Measurements from ENCODE around the gene SLC6A9. TPM values are rescaled to one million over a fixed set of nuclear protein-coding genes. Genes with fewer than 3 reads are reported as not detected.

Gene SLC6A9
- total and polyA plus RNA-seq, 4 donors: 0.57 to 47.7 (median 3.6) TPM

GRCh38 chr1:43983253-43983899 is 47.9 kb downstream of the SLC6A9 start:
- 93% methylated on average over 12 of the region's 12 CpGs for WGBS
- no peak overlapping the region for H3K4me3 ChIP-seq (ENCODE audit: low read depth in 1 of 3, low read length in 3 of 3)
- TF ChIP-seq NR2F2 (IDR thresholded peaks at IDR 0.05) (no peak), ATF3 (IDR thresholded peaks at IDR 0.05) (no peak)
- H3K27ac ChIP-seq (ENCODE audit: low read depth in 1 of 2, low read length in 2 of 2): no peak overlapping the region
- H3K36me3 ChIP-seq (ENCODE audit: control insufficient read depth in 4 of 4, insufficient read depth in 3 of 4, low read depth in 1 of 4, low read length in 3 of 4): peaks cover 0 to 4% (median 0%) of the 10 kb centered on the region in 4 donors
- no peak for DNase-seq (ENCODE audit: low spot score)
- H3K27me3 ChIP-seq (ENCODE audit: control insufficient read depth in 4 of 4, insufficient read depth in 4 of 4, low read length in 3 of 4): no peaks in the 10 kb centered on the region
- peaks cover 3 to 16% (median 8%) of the 10 kb centered on the region in 4 donors for H3K4me1 ChIP-seq (ENCODE audit: control insufficient read depth in 4 of 4, insufficient read depth in 4 of 4, low read length in 3 of 4)
- no peak overlapping the region for H3K9ac ChIP-seq (ENCODE audit: low read depth in 1 of 2, low read length in 2 of 2)
- no peaks in the 10 kb centered on the region for H3K9me3 ChIP-seq (ENCODE audit: control insufficient read depth in 4 of 4, low read length in 3 of 4)

GRCh38 chr1:43982808-43983207 is 48.5 kb downstream of the SLC6A9 start:
- Histone ChIP-seq H3K36me3 (ENCODE audit: control insufficient read depth in 4 of 4, insufficient read depth in 3 of 4, low read depth in 1 of 4, low read length in 3 of 4) (peaks cover 0 to 4% (median 0%) of the 10 kb centered on the region in 4 donors), H3K27ac (ENCODE audit: low read depth in 1 of 2, low read length in 2 of 2) (no peak overlapping the region), H3K4me1 (ENCODE audit: control insufficient read depth in 4 of 4, insufficient read depth in 4 of 4, low read length in 3 of 4) (peaks cover 7 to 22% (median 12%) of the 10 kb centered on the region in 4 donors), H3K4me3 (ENCODE audit: low read depth in 1 of 3, low read length in 3 of 3) (no peak overlapping the region), H3K9me3 (ENCODE audit: control insufficient read depth in 4 of 4, low read length in 3 of 4) (no peaks in the 10 kb centered on the region), H3K27me3 (ENCODE audit: control insufficient read depth in 4 of 4, insufficient read depth in 4 of 4, low read length in 3 of 4) (no peaks in the 10 kb centered on the region), H3K9ac (ENCODE audit: low read depth in 1 of 2, low read length in 2 of 2) (no peak overlapping the region)
- DNase-seq (ENCODE audit: low spot score): no peak
- no peak for TF ChIP-seq MAX (IDR thresholded peaks at IDR 0.05)
- no peak for TF ChIP-seq HNF4G (IDR thresholded peaks at IDR 0.05)
- TF ChIP-seq NR2F2 (IDR thresholded peaks at IDR 0.05): no peak
- 89% methylated on average over 15 of the region's 15 CpGs for WGBS

GRCh38 chr1:43982241-43982640 is 49.0 kb downstream of the SLC6A9 start:
- H3K27me3 ChIP-seq (ENCODE audit: control insufficient read depth in 4 of 4, insufficient read depth in 4 of 4, low read length in 3 of 4): no peaks in the 10 kb centered on the region
- H3K36me3 ChIP-seq (ENCODE audit: control insufficient read depth in 4 of 4, insufficient read depth in 3 of 4, low read depth in 1 of 4, low read length in 3 of 4): peaks cover 0 to 8% (median under 1%) of the 10 kb centered on the region in 4 donors
- 97% methylated on average over 8 of the region's 8 CpGs for whole genome bisulfite sequencing
- H3K9me3 ChIP-seq (ENCODE audit: control insufficient read depth in 4 of 4, low read length in 3 of 4): no peaks in the 10 kb centered on the region
- no peak overlapping the region for H3K9ac ChIP-seq (ENCODE audit: low read depth in 1 of 2, low read length in 2 of 2)
- TF ChIP-seq YY1 (IDR thresholded peaks at IDR 0.05) (no peak), NR2F2 (IDR thresholded peaks at IDR 0.05) (no peak), REST (IDR thresholded peaks at IDR 0.05) (no peak), RAD21 (IDR thresholded peaks at IDR 0.05) (no peak), ZBTB33 (IDR thresholded peaks at IDR 0.05) (no peak)
- peaks cover 7 to 27% (median 18%) of the 10 kb centered on the region in 4 donors for H3K4me1 ChIP-seq (ENCODE audit: control insufficient read depth in 4 of 4, insufficient read depth in 4 of 4, low read length in 3 of 4)
- H3K4me3 ChIP-seq (ENCODE audit: low read depth in 1 of 3, low read length in 3 of 3): no peak overlapping the region
- DNase-seq (ENCODE audit: low spot score): no peak
- H3K27ac ChIP-seq (ENCODE audit: low read depth in 1 of 2, low read length in 2 of 2): no peak overlapping the region

Measured in liver (tissue), 9 donors.